Measurements from ENCODE around the gene NIPA2.
"Not testable (repeated sequence)": the region's sequence is repeated elsewhere in the genome, so short reads cannot be mapped to it uniquely, and the experiment has no call there.

Gene NIPA2

GRCh38 chr15:22838292-22839042 lies at the start of gene NIPA2:
Gene NIPA2 (plus strand): TSS chr15:22838666. CDS start chr15:22851732, 13,066 bp downstream.
- DNase-seq: peak; percentile 99

DNA sequence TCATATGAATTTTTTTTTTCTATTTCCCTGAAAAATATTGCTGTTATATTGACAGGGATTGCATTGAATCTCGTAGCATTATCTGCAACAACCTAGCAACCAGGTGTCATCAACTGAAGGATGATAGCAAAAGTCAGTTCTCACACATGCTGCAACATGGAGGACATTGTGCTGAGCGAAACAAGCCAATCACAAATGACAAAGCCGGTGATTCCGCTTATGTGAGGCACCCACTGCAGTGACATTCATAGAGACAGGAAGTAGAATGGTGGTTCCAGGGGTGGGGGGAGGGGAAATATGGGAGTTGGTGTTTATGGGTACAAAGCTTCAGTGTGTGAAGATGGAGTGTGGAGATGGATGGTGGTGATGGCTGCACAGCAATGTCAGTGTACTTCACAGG lies 44.4 kb upstream of the NIPA2 start:
- DNase-seq: no peak

DNA sequence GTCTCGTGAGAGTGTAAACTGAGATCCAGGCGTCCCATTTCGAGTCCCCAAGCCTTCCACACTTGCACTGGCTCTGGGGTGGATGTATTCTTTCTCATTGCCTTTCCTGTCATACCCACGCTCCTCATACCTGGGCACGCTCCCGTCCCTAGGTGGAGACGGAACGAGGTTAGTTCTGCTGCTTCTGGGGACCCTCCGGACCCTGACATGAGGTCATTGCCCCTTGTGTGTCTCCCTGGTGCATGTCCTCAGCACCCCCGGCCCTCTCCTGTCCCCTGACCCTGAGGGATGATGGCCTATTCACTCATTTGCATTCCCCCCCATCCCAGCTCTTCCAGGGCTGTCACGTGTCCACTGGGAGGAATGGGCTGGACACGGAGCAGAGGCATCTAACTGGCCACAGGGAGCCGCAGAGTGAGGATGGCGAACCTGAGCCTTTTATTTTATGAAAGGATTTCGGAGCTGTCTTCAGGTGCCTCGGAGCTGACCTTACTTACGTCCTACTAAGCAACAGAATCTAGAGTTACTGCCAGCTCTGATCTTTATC lies 43.8 kb upstream of the NIPA2 start:
- no peak for DNase-seq

GRCh38 chr15:22795206-22796063 lies 43.0 kb upstream of the NIPA2 start:
- DNase-seq: no peak

DNA sequence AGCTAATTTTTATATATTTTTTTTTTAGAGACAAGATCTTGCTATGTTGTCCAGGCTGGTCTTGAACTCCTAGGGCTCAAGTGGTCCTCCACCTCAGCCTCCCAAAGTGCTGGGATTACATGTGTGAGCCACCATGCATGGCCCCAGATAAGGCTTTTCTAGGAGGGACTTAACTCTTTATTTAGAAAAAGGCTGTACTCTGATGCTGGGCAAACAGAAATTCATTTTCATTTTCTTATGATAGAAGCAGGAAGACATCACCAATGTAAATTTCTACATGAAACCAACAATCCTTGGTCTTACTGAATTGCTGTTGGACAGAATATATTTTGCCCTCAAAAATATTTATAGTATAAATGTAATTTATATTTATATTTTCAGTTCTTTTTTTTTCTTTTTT lies 42.4 kb upstream of the NIPA2 start:
- no peak for DNase-seq

GRCh38 chr15:22799902-22800301 lies 38.6 kb upstream of the NIPA2 start:
- no peak for DNase-seq

- peak; percentile 39 for DNase-seq
These were observed 35.5 kb upstream of the NIPA2 start for GRCh38 chr15:22803006-22803405.

DNA sequence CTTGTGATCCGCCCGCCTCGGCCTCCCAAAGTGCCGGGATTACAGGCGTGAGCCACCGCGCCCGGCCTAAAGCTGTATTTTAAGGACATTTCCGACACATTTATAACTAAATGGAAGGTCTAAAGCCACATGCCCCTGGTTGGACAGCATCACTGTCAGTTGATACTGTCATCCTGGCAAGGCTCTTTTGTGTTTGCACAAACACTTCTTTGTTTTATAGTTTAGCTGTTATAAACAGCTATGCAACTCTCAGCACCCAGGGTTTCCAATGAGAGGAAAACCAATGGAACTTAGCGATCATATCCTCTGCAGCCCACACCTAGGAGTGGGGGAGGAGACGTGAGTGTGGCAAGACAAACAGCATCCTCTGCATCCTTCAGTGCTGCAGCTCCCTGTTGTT lies 32.3 kb upstream of the NIPA2 start:
- DNase-seq: no peak

- DNase-seq: no peak
These were observed 31.8 kb upstream of the NIPA2 start for GRCh38 chr15:22806664-22807063.

- not testable (repeated sequence) for DNase-seq
These were observed 30.6 kb upstream of the NIPA2 start for GRCh38 chr15:22807831-22808230.

GRCh38 chr15:22808240-22808639 lies 30.2 kb upstream of the NIPA2 start:
- no peak for DNase-seq

DNA sequence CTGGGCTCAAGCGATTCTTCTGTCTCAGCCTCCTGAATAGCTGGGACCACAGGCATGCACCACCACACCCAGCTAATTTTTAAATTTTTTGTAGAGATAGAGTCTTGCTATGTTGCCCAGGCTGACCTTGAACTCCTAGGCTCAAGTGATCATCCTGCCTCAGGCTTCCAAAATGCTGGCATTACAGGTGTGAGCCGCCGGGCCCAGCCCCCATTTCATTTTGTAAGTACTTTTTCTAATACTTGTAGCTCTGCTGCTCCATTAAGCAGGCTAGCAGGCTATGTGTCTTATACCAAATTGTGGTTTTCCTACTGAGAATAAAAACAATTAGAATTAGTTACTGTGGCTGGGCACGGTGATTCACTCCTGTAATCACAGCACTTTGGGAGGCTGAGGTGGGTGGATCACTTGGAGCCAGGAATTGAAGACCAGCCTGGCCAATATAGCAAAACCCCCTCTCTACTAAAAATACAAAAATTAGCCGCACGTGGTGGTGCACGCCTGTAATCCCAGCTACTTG lies 29.6 kb upstream of the NIPA2 start:
- DNase-seq: no peak

DNA sequence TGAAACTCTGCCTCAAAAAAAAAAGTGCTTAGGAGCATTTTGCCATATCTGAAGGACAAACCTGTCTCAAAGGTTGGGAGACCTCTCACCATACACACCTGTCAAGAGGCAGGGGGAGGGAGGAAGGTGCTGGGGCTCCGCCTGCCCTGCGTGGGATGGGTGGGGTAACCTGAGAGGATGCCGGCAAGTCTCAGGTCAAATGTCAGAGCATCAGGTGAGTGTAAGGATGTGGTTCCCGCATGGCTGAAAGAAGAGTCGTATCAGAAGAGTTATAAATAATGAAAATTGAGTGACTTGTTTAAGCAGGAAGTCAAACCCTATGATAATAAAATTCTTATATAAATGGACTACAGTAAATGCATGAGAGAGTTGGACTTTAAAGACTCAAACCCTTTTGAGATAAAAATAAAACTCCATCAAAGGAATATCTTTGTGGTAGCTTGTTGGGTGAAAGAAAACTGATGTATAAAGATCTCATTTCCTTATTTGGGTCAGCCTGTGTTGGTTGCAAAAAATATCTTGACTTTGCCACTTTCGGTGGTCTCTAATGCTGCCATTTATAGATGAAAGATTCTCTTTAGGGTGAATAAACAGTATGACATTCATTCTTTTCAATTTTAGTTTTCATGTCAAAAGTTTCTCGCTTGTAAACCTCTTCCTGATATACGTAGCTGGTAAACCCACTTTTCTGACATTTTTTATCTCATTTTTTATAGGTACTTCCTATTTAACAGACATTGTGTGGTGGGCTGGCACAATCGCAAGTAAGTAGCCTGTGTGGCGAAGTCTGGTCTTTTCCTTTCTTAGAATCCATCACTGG lies 28.2 kb upstream of the NIPA2 start:
- DNase-seq: no peak

GRCh38 chr15:22810853-22811338 lies 27.6 kb upstream of the NIPA2 start:
- DNase-seq: no peak

DNA sequence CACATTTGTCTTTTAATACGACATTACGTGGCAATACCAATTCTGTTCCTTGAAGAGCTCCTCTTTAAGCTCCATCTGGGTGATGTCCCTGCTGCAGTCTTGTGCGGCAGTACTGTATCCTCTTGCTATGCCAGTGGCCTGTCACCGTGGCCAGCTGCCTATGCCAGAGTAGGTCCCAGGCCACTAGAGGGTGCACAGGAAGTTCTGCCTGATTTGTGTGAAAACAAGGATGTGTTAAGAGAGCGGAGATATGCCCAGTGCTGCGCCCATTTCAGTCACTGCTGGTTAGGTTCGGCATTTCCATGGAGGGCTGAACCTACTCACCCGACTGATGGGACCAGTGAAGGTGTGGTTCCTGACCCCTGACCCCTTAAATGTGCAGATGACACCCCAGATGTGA lies 26.8 kb upstream of the NIPA2 start:
- DNase-seq: peak; percentile 25

DNA sequence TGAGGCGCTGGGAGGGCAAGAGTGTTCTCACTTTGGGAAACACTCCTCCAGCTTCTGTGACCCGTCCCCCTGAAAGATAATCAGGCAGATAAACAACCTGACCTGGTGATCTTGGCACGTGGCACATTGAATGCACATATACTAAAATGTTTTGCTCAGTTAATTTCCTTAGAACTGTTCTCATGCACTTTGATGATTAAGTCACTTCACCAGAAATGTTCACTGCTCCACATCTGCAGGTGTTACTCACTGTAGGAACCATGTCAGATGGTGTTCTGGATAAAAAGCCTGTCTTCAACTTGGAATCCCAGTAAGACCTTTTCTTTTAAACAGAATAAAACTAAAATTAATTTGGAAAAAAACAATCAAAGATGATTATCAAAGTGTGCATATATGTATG lies 24.6 kb upstream of the NIPA2 start:
- no peak for DNase-seq

DNA sequence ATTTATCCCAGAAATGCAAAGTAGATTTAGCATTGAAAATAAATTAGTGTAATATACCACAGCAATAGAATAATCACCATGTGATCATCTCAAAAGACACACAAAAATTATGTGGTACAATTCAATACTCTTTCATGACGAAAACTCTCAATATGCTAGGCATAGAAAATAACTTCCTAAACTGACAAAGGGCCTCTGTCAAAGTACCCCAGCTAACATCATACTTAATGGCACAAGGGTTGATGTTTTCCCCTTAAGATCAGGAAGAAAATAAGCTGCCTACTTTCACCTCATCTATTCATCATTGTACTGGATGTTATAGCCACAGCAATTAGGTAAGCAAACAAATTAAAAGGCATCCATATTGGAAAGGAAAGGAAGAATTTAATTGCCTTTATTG lies 22.7 kb upstream of the NIPA2 start:
- no peak for DNase-seq

GRCh38 chr15:22819651-22820050 lies 18.8 kb upstream of the NIPA2 start:
- no peak for DNase-seq

DNA sequence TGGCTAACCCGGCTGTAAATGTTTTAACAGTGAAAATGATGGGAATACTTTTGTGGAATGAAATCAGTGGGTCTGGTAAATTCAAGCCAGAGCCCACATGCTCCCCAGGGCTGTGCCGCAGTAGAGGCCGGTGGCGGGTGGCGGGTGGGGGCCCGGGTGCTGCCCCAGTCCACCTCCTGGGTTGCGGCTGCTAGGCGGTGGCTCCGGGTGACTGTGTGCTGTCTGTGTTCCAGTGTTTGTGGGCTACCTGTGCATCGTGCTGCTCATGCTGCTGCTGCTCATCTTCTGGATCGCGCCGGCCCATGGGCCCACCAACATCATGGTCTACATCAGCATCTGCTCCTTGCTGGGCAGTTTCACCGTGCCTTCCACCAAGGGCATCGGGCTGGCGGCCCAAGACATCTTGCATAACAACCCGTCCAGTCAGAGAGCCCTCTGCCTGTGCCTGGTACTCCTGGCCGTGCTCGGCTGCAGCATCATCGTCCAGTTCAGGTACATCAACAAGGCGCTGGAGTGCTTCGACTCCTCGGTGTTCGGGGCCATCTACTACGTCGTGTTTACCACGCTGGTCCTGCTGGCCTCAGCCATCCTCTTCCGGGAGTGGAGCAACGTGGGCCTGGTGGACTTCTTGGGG lies 14.9 kb upstream of the NIPA2 start:
- no peak for DNase-seq

DNA sequence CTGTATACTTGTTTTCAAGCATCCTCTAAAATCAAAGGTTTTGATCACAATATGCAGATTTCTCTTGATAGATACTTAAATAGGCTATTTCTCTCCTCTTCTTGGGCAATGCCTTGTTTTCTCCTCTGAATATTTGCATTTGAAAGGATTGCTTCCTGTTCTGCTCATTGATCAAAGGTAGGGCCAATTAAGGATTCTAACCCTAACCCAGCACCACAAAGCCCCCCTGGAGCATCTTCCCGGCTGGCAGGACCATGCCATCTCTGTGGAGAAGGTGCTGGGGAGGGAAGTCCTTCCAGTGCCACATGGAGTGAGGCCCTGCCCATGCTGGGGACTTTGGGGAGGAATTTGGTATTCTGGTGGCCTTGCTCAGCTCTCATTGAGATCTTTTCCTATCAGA lies 11.3 kb upstream of the NIPA2 start:
- DNase-seq: no peak

DNA sequence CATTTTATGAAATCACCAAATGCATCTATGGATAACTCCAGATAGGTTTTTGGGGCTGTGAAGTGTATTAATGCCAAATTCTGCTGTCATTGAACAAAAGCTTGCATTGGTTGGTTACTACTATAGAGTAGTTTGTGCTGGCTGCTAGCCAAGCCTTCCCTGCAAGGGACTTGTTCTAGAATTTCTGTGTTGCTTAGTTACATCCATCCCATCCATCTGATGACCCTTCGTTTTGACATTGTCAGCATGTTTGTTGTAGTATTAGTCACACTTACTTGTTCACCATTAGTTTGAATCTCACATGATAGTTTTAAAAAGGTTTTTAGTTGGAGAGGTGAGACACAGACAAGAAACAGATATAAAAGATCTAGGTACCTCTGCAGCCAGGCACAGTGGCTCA lies 7.0 kb upstream of the NIPA2 start:
- DNase-seq: no peak

GRCh38 chr15:22839046-22839695 lies 705 bp downstream of the NIPA2 start:
- DNase-seq: peak; percentile 4

All from NCI-H82 (cell line).